ENCODE measurements around the gene ECD.
"Not testable (repeated sequence)": the region's sequence is repeated elsewhere in the genome, so short reads cannot be mapped to it uniquely, and the experiment has no call there.

Gene ECD

GRCh38 chr10:73159038-73159648, 8.7 kb downstream of the ECD start:
- peak; percentile 44 for DNase-seq (ENCODE audit: low read depth)

- no peak for DNase-seq (ENCODE audit: low read depth)
These were observed 11.8 kb downstream of the ECD start for GRCh38 chr10:73156054-73156453.

- no peak for DNase-seq (ENCODE audit: low read depth)
These were observed 15.8 kb downstream of the ECD start for GRCh38 chr10:73152009-73152408.

GRCh38 chr10:73150633-73151413, 17.0 kb downstream of the ECD start:
- DNase-seq (ENCODE audit: low read depth): not testable (repeated sequence)

- DNase-seq (ENCODE audit: low read depth): no peak
These were observed 26.2 kb downstream of the ECD start for GRCh38 chr10:73141603-73142002.

- no peak for DNase-seq (ENCODE audit: low read depth)
These were observed 28.6 kb downstream of the ECD start for GRCh38 chr10:73139251-73139650.

- DNase-seq (ENCODE audit: low read depth): no peak
These were observed 31.2 kb downstream of the ECD start for GRCh38 chr10:73136627-73137026.

- no peak for DNase-seq (ENCODE audit: low read depth)
These were observed 33.1 kb downstream of the ECD start for GRCh38 chr10:73134727-73135126.

GRCh38 chr10:73131913-73132686, 35.7 kb downstream of the ECD start:
- DNase-seq (ENCODE audit: low read depth): no peak

GRCh38 chr10:73131301-73131700, 36.5 kb downstream of the ECD start:
- no peak for DNase-seq (ENCODE audit: low read depth)

- DNase-seq (ENCODE audit: low read depth): no peak
These were observed 41.5 kb downstream of the ECD start for GRCh38 chr10:73126343-73126742.

GRCh38 chr10:73119952-73120351, 47.9 kb downstream of the ECD start:
- DNase-seq (ENCODE audit: low read depth): no peak

GRCh38 chr10:73119457-73119856, 48.4 kb downstream of the ECD start:
- DNase-seq (ENCODE audit: low read depth): no peak

GRCh38 chr10:73117976-73118743, 49.6 kb downstream of the ECD start:
- no peak for DNase-seq (ENCODE audit: low read depth)

GRCh38 chr10:73116017-73116416, 51.8 kb downstream of the ECD start:
- no peak for DNase-seq (ENCODE audit: low read depth)

- no peak for DNase-seq (ENCODE audit: low read depth)
These were observed 54.3 kb downstream of the ECD start for GRCh38 chr10:73113551-73113950.

GRCh38 chr10:73112032-73112431, 55.8 kb downstream of the ECD start:
- not testable (repeated sequence) for DNase-seq (ENCODE audit: low read depth)

- DNase-seq (ENCODE audit: low read depth): peak; percentile 40
These were observed 57.4 kb downstream of the ECD start, which contains the start of gene NUDT13 for GRCh38 chr10:73110345-73110849. TSS of gene NUDT13 (plus strand) at chr10:73110455. CDS start at chr10:73114366, 3,911 bp downstream.

GRCh38 chr10:73109248-73109652, 58.6 kb downstream of the ECD start:
- not testable (repeated sequence) for DNase-seq (ENCODE audit: low read depth)

GRCh38 chr10:73106301-73106700, 61.5 kb downstream of the ECD start:
- DNase-seq (ENCODE audit: low read depth): no peak

GRCh38 chr10:73099141-73099540, 68.7 kb downstream of the ECD start:
- DNase-seq (ENCODE audit: low read depth): no peak

- DNase-seq (ENCODE audit: low read depth): no peak
These were observed 70.5 kb downstream of the ECD start for GRCh38 chr10:73097305-73097670.

All from T follicular helper cell (primary cell).